Transverse colon (tissue), 4 donors: ENCODE data around the gene RNF115. TPM values are rescaled to one million over a fixed set of nuclear protein-coding genes. Genes with fewer than 3 reads are reported as not detected.

Experiments
- DNase-seq: peaks from one replicate; pipeline ENCODE4 v3.0.0-alpha.2; 2019
- H3K27ac ChIP-seq, 4 donors: fragments of 200-600 bp; sonication (generic); 2 replicates each; pipeline ENCODE4 v1.5.1; 2016 to 2018; ENCODE audit warnings: inconsistent platforms in 4 of 4
- H3K27me3 ChIP-seq: fragments of 200-600 bp; sonication (generic); 2 replicates; pipeline ENCODE4 v1.5.1; 2017; ENCODE audit warnings: inconsistent platforms
- H3K36me3 ChIP-seq, 4 donors: fragments of 200-600 bp; sonication (generic); 2 replicates each; pipeline ENCODE4 v1.5.1; 2017 to 2019; ENCODE audit warnings: inconsistent platforms in 4 of 4
- H3K4me1 ChIP-seq, 4 donors: fragments of 200-600 bp; sonication (generic); 2 replicates each; pipeline ENCODE4 v1.5.1; 2017 to 2020; ENCODE audit warnings: inconsistent platforms in 4 of 4
- H3K4me3 ChIP-seq, 4 donors: fragments of 200-600 bp; sonication (generic); 1 replicate in 1 of 4; 2 replicates in 3 of 4; pipeline versions ENCODE4 v1.5.1 to v1.6.1; 2017 to 2019; ENCODE audit warnings: inconsistent platforms in 4 of 4
- H3K9me3 ChIP-seq, 2 donors: fragments of 200-600 bp; sonication (generic); 2 replicates each; pipeline ENCODE4 v1.5.1; 2017 to 2019; ENCODE audit warnings: inconsistent platforms in 2 of 2
- EP300 ChIP-seq: sonication (generic); formaldehyde crosslinking; IDR thresholded peaks from one replicate; pipeline ENCODE4 v1.6.1; 2017; ENCODE audit warnings: antibody characterized with exemption, low read depth
- POLR2A ChIP-seq: fragments of 450-650 bp; IDR thresholded peaks from one replicate; pipeline ENCODE4 v1.6.1; 2016; ENCODE audit warnings: antibody characterized with exemption, mild to moderate bottlenecking, moderate library complexity
- POLR2AphosphoS5 ChIP-seq, 3 donors: sonication (generic); formaldehyde crosslinking; IDR thresholded peaks; one replicate each; pipeline ENCODE4 v1.6.1; 2016; ENCODE audit warnings: antibody characterized with exemption in 3 of 3
- WGBS, 2 donors: methylation state at CpG; one replicate each; pipeline ENCODE4 v1.1.5; 2018; ENCODE audit warnings: low coverage in 1 of 2; 5-methylcytosine and 5-hydroxymethylcytosine counted together
- in situ Hi-C, 4 donors: fragments of 200-750 bp; cut with MboI; loops; one replicate each; pipeline versions ENCODE4 v1.15.0 to v1.15.1; 2017; ENCODE audit warnings: low sequenced_read_pairs in 3 of 4, low pct_ligation_motif_present in 1 of 4, low pct_unique_long_range_greater_than_20kb in 1 of 4
- intact Hi-C: fragments of 100-400 bp; cut with DNase I; formaldehyde crosslinking; loops from one replicate; pipeline ENCODE4 v1.15.1; 2023; ENCODE audit warnings: low total_unique reads
- small RNA-seq, 4 donors: library from RNA; depleted of rRNA; stranded (forward); fragments of <200 nt; gene quantifications; one replicate each; pipeline ENCODE3, GENCODE V24; 2016
- total RNA-seq, 4 donors: library from RNA; depleted of rRNA; stranded (reverse); fragments of >200 nt; gene quantifications; one replicate each; pipeline ENCODE4 v1.1.0, GENCODE V29; 2016
- TF ChIP-seq, protein P1 (sequence below), 5 experiments: fragments of 200-600 bp in 3 of 5; fragments of 450-650 bp in 2 of 5; sonication (generic) in 3 of 5; IDR thresholded peaks; 1 replicate in 2 of 5; 2 replicates in 3 of 5; pipeline ENCODE4 v1.5.1; 2016 to 2017; ENCODE audit warnings: antibody characterized with exemption in 5 of 5, inconsistent platforms in 3 of 5, mild to moderate bottlenecking in 2 of 5, moderate library complexity in 1 of 5

Gene RNF115
- total RNA-seq, 4 donors from 2014 or later = 6.4 to 21.5 (median 13.3) TPM

- H3K4me1 ChIP-seq = peaks cover 0 to 17% (median 3%) of the 10 kb centered on the region in 4 donors
- intact Hi-C loops = no loop called here
- 91 to 92% methylated on average over 8 to 11 of the region's 11 CpGs for WGBS, 2 donors
- in situ Hi-C loops = no loop called here
- no peaks in the 10 kb centered on the region for H3K36me3 ChIP-seq
- H3K9me3 ChIP-seq = no peaks in the 10 kb centered on the region
- H3K27me3 ChIP-seq = no peaks in the 10 kb centered on the region
- no peak for DNase-seq
- TF ChIP-seq POLR2AphosphoS5 (IDR thresholded peaks at IDR 0.05) = no peak
- TF ChIP-seq, protein P1, sequence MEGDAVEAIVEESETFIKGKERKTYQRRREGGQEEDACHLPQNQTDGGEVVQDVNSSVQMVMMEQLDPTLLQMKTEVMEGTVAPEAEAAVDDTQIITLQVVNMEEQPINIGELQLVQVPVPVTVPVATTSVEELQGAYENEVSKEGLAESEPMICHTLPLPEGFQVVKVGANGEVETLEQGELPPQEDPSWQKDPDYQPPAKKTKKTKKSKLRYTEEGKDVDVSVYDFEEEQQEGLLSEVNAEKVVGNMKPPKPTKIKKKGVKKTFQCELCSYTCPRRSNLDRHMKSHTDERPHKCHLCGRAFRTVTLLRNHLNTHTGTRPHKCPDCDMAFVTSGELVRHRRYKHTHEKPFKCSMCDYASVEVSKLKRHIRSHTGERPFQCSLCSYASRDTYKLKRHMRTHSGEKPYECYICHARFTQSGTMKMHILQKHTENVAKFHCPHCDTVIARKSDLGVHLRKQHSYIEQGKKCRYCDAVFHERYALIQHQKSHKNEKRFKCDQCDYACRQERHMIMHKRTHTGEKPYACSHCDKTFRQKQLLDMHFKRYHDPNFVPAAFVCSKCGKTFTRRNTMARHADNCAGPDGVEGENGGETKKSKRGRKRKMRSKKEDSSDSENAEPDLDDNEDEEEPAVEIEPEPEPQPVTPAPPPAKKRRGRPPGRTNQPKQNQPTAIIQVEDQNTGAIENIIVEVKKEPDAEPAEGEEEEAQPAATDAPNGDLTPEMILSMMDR (IDR thresholded peaks at IDR 0.05) = no peak
- no peak for TF ChIP-seq POLR2A
- TF ChIP-seq EP300 = no peak
- H3K4me3 ChIP-seq = no peak overlapping the region
- no peak overlapping the region for H3K27ac ChIP-seq
These were observed 131.0 kb downstream of the RNF115 start for GRCh38 chr1:145692785-145693443.

DNA sequence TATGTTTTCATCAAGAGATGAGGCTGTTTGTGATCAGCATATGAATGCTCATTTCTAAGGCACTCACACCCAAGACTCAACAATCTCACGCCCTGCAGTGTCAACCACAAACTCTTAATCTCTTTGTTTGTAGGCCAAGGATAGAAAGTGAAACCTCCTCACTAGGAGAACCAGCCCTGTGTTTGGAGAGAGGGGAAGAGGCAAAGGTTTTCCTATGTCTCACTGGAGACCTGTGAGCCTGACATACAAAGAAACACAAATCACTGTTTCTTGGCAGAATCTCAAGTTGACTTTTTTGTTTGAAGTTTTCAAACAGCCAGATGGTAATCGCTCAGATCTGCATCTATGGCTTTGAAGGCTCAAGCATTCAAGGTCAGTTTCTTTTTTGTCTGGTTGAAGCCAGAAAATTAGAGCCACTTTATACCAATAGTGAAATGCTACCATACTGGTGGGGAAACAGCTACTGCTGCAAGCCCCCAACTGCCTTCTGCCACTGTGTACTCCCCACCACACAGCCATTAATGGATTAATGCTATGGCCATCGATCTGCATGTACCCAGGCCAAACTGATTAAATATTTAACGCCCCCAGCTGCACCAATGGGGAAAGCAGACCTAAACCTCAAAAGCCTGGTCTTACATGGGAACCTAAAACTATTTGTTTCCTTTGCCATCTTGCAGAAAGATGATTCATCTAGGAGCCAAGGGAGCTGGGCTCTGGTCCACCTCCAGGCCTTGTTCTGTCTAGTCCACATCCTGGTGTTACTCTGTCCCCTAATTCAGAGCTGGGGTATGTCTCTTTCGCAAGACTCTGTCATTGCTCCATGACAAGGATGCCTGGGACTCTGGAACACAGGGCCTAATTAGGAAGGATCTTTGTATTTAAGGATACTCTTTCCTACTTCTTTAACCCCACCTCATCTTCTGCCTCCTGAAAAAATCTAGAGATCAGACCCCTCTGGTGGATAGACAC is 133.0 kb downstream of the RNF115 start:
- Histone ChIP-seq H3K4me1 (peaks cover 0 to 17% (median 3%) of the 10 kb centered on the region in 4 donors), H3K4me3 (no peak overlapping the region), H3K27ac (no peak overlapping the region), H3K36me3 (no peaks in the 10 kb centered on the region), H3K9me3 (no peaks in the 10 kb centered on the region), H3K27me3 (no peaks in the 10 kb centered on the region)
- in situ Hi-C loops (no loop called here), intact Hi-C loops (no loop called here)
- no peak for TF ChIP-seq EP300
- TF ChIP-seq POLR2A = no peak
- TF ChIP-seq POLR2AphosphoS5 (IDR thresholded peaks at IDR 0.05) = no peak
- TF ChIP-seq, protein P1 (IDR thresholded peaks at IDR 0.05) = no peak
- peak; percentile 17 for DNase-seq
- WGBS, 2 donors = 59 to 60% methylated on average over 3 to 5 of the region's 5 CpGs

DNA sequence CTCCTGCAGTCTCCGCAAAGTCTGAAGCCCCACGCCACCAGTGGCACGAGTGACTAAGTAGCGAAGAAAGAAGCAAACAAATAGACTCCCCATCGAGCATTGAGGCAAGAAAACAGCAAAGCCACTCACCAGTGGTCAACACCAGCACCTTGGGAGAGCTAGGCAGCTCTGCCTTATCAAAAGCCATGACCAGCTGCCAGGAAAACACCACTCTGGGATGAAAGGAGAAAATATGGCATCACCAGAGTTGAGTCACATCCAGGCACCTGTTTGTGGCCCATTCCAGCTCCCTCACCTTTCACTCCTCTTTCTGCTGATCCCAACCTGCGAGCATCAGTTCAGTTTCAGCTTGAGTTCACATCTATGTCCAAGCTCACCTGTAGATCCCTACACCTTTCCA is 134.0 kb downstream of the RNF115 start:
- in situ Hi-C loops (no loop called here), intact Hi-C loops (no loop called here)
- DNase-seq = no peak
- H3K4me3 ChIP-seq = no peak overlapping the region
- TF ChIP-seq POLR2AphosphoS5 (IDR thresholded peaks at IDR 0.05) = no peak
- WGBS, 2 donors = 91% methylated on average over 6 of the region's 6 CpGs; no CpG with 5 or more reads in 1 of the 2 donors
- no peaks in the 10 kb centered on the region for H3K9me3 ChIP-seq
- no peaks in the 10 kb centered on the region for H3K27me3 ChIP-seq
- no peaks in the 10 kb centered on the region for H3K36me3 ChIP-seq
- H3K27ac ChIP-seq = no peak overlapping the region
- H3K4me1 ChIP-seq = peaks cover 0 to 17% (median 3%) of the 10 kb centered on the region in 4 donors

DNA sequence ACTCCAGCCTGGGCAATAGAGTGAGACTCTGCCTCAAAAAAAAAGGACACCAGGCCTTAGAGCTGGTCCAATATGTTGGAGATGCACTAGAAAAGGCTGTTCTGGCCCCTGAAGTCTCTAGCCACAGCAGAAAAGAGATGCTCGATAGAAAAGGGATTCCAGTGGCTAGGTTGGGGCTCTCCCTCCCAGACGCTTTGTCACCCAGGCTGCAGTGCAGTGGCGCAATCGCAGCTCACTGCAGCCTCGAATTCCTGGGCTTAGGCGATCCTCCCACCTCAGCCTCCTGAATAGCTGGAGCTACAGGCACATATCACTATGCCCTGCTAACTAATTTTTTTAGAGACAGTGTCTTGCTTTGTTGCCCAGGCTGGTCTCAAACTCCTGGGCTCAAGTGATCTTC is 135.0 kb downstream of the RNF115 start:
- H3K9me3 ChIP-seq = no peaks in the 10 kb centered on the region
- H3K4me3 ChIP-seq = no peak overlapping the region
- 92 to 97% methylated on average over 5 to 6 of the region's 6 CpGs for WGBS, 2 donors
- no peak for DNase-seq
- peaks cover 0 to 17% (median 3%) of the 10 kb centered on the region in 4 donors for H3K4me1 ChIP-seq
- H3K27ac ChIP-seq = no peak overlapping the region
- H3K27me3 ChIP-seq = no peaks in the 10 kb centered on the region
- in situ Hi-C loops = no loop called here
- TF ChIP-seq, protein P1 (IDR thresholded peaks at IDR 0.05) = no peak
- TF ChIP-seq EP300 = no peak
- TF ChIP-seq POLR2A = no peak
- no peak for TF ChIP-seq POLR2AphosphoS5 (IDR thresholded peaks at IDR 0.05)
- intact Hi-C loops = no loop called here
- no peaks in the 10 kb centered on the region for H3K36me3 ChIP-seq

Small RNAs within 50 kb of the gene (small RNA-seq; reads per million reads assigned to genes)
- gene MIR6736 = 0 to 0.28 (median 0) reads per million in 4 donors

Other genes starting within 250 kb of the RNF115 start
- gene GPR89A, start 216.1 kb downstream of the RNF115 start, total RNA-seq = 10 to 100 TPM in 3 of 4 donors, 1 to 10 TPM in 1; 2.6 to 46.4 (median 36.5) TPM
- 1 to 10 TPM in 3 of 4 donors, not detected in 1; 1.9 to 3.0 (median 2.2) TPM for gene PDZK1, start 116.7 kb downstream of the RNF115 start, total RNA-seq
- 1 to 10 TPM in 1 of 4 donors, under 1 TPM in 1, not detected in 2; 0.82 to 1.6 TPM for gene CD160, start 104.6 kb downstream of the RNF115 start, total RNA-seq
- 10 to 100 TPM; 13.1 to 77.2 (median 29.0) TPM for gene POLR3C, start 105 bp upstream of the RNF115 start, total RNA-seq
- 1 to 10 TPM in 2 of 4 donors, under 1 TPM in 1, not detected in 1; 0.95 to 2.2 (median 1.1) TPM for gene NUDT17, start 21.5 kb upstream of the RNF115 start, total RNA-seq
- 10 to 100 TPM; 10.2 to 71.6 (median 17.8) TPM for gene PIAS3, start 35.0 kb upstream of the RNF115 start, total RNA-seq
- gene ANKRD35, start 61.8 kb upstream of the RNF115 start, total RNA-seq = 1 to 10 TPM in 3 of 4 donors, not detected in 1; 1.1 to 1.8 (median 1.4) TPM
- 10 to 100 TPM in 1 of 4 donors, 1 to 10 TPM in 3; 2.2 to 18.1 (median 5.4) TPM for gene ITGA10, start 86.0 kb upstream of the RNF115 start, total RNA-seq
- 10 to 100 TPM in 3 of 4 donors, 1 to 10 TPM in 1; 8.8 to 38.9 (median 27.0) TPM for gene PEX11B, start 94.6 kb upstream of the RNF115 start, total RNA-seq
- 100 to 1,000 TPM in 2 of 4 donors, 10 to 100 TPM in 2; 23.6 to 122 (median 99.1) TPM for gene RBM8A, start 103.4 kb upstream of the RNF115 start, total RNA-seq
- gene LIX1L, start 133.9 kb upstream of the RNF115 start, total RNA-seq = 10 to 100 TPM in 2 of 4 donors, 1 to 10 TPM in 2; 7.2 to 12.5 (median 9.8) TPM
- gene ANKRD34A, start 140.5 kb upstream of the RNF115 start, total RNA-seq = 1 to 10 TPM in 1 of 4 donors, under 1 TPM in 2, not detected in 1; 0.41 to 4.1 (median 0.64) TPM
- 10 to 100 TPM in 3 of 4 donors, 1 to 10 TPM in 1; 1.2 to 23.7 (median 14.4) TPM for gene POLR3GL, start 140.6 kb upstream of the RNF115 start, total RNA-seq
- 1,000 to 10,000 TPM in 2 of 4 donors, 100 to 1,000 TPM in 2; 296 to 2,602 (median 982) TPM for gene TXNIP, start 172.5 kb upstream of the RNF115 start, total RNA-seq
- under 1 TPM in 1 of 4 donors, not detected in 3; 0.27 TPM for gene HJV, start 197.6 kb upstream of the RNF115 start, total RNA-seq